Neural cell (in vitro differentiated cells): Measurements from ENCODE around the gene DNAJC16. TPM values are rescaled to one million over a fixed set of nuclear protein-coding genes. Genes with fewer than 3 reads are reported as not detected.

Experiments used
- H2AFZ ChIP-seq: fragments of 200-600, 300-800 bp; sonication (generic), shearing (Covaris generic); 2 replicates; pipeline ENCODE4 v1.6.0; 2014; ENCODE audit warnings: low read depth, mild to moderate bottlenecking, antibody characterized with exemption, low read length, moderate library complexity
- H3F3A ChIP-seq: fragments of 200-600 bp; shearing (Covaris generic); 2 replicates; pipeline ENCODE4 v1.6.1; 2016; ENCODE audit warnings: mild to moderate bottlenecking, moderate library complexity, mixed read lengths, antibody characterized with exemption, low read length; ENCODE audit not compliant: insufficient read depth, poor library complexity, severe bottlenecking
- H3K27ac ChIP-seq: fragments of 200-600, 300-800 bp; sonication (generic), shearing (Covaris generic); 2 replicates; pipeline ENCODE4 v1.5.1; 2014; ENCODE audit warnings: mild to moderate bottlenecking, low read length, moderate library complexity
- H3K27me3 ChIP-seq: fragments of 300-800, 200-600 bp; sonication (generic), shearing (Covaris generic); 2 replicates; pipeline ENCODE4 v1.6.0; 2014; ENCODE audit warnings: mild to moderate bottlenecking, low read depth, low read length, moderate library complexity; ENCODE audit not compliant: insufficient read depth
- H3K36me3 ChIP-seq: fragments of 300-800, 200-600 bp; sonication (generic), shearing (Covaris generic); 2 replicates; pipeline ENCODE4 v1.5.1; 2014; ENCODE audit warnings: mild to moderate bottlenecking, antibody characterized with exemption, low read length, moderate library complexity; ENCODE audit not compliant: insufficient read depth
- H3K4me2 ChIP-seq: fragments of 300-800, 200-600 bp; sonication (generic), shearing (Covaris generic); 2 replicates; pipeline ENCODE4 v1.6.0; 2014; ENCODE audit warnings: mild to moderate bottlenecking, low read length
- H3K4me3 ChIP-seq: fragments of 300-800, 200-600 bp; sonication (generic), shearing (Covaris generic); 2 replicates; pipeline ENCODE4 v1.5.1; 2014; ENCODE audit warnings: mild to moderate bottlenecking, low read length, moderate library complexity
- H3K79me2 ChIP-seq: fragments of 200-600 bp; shearing (Covaris generic); replicated peaks from 2 replicates; pipeline ENCODE4 v1.6.0; 2014; ENCODE audit warnings: mild to moderate bottlenecking, low read length, moderate library complexity; ENCODE audit not compliant: insufficient read depth
- H3K9ac ChIP-seq: fragments of 300-800, 200-600 bp; sonication (generic), shearing (Covaris generic); 2 replicates; pipeline ENCODE4 v1.6.1; 2016; ENCODE audit warnings: mild to moderate bottlenecking, low read length, mixed read lengths
- H3K9me2 ChIP-seq: fragments of 200-600 bp; shearing (Covaris generic); 2 replicates; pipeline ENCODE4 v1.6.1; 2016; ENCODE audit warnings: mild to moderate bottlenecking, low read length, mixed read lengths; ENCODE audit not compliant: insufficient read depth
- H3K9me3 ChIP-seq: fragments of 200-600, 300-800 bp; sonication (generic), shearing (Covaris generic); 2 replicates; pipeline ENCODE4 v1.6.1; 2016; ENCODE audit warnings: mild to moderate bottlenecking, mixed run types, low read length, moderate library complexity, mixed read lengths
- H4K20me1 ChIP-seq: fragments of 200-600 bp; shearing (Covaris generic); 2 replicates; pipeline ENCODE4 v1.6.1; 2016; ENCODE audit warnings: mild to moderate bottlenecking, mixed run types; ENCODE audit not compliant: insufficient read depth
- EP300 ChIP-seq: fragments of 450-650 bp; conservative IDR thresholded peaks from 2 replicates; pipeline ENCODE4 v1.6.1; 2014; ENCODE audit warnings: antibody characterized with exemption, mild to moderate bottlenecking, moderate library complexity; ENCODE audit not compliant: poor library complexity, severe bottlenecking
- EZH2 ChIP-seq: fragments of 200-600, 300-800 bp; shearing (Covaris generic), sonication (generic); IDR thresholded peaks from 2 replicates; pipeline ENCODE4 v1.6.1; 2014; ENCODE audit warnings: antibody characterized with exemption, low read length, borderline replicate concordance, mild to moderate bottlenecking; ENCODE audit not compliant: insufficient read depth, poor library complexity, severe bottlenecking
- MXI1 ChIP-seq: fragments of 450-650 bp; conservative IDR thresholded peaks from 2 replicates; pipeline ENCODE4 v1.6.1; 2014; ENCODE audit warnings: antibody characterized with exemption, mild to moderate bottlenecking; ENCODE audit not compliant: poor library complexity, severe bottlenecking
- POLR2AphosphoS5 ChIP-seq: IDR thresholded peaks from 2 replicates; pipeline ENCODE4 v1.6.1; 2012
- RAD21 ChIP-seq: fragments of 450-650 bp; conservative IDR thresholded peaks from 2 replicates; pipeline ENCODE4 v1.6.1; 2014; ENCODE audit warnings: antibody characterized with exemption, mild to moderate bottlenecking, moderate library complexity
- REST ChIP-seq: IDR thresholded peaks from 2 replicates; pipeline ENCODE4 v1.6.1; 2012; ENCODE audit warnings: borderline replicate concordance
- SMC3 ChIP-seq: fragments of 450-650 bp; conservative IDR thresholded peaks from 2 replicates; pipeline ENCODE4 v1.6.1; 2014; ENCODE audit warnings: antibody characterized with exemption, mild to moderate bottlenecking, moderate library complexity; ENCODE audit not compliant: poor library complexity
- TAF1 ChIP-seq: IDR thresholded peaks from 2 replicates; pipeline ENCODE4 v1.6.1; 2012; ENCODE audit warnings: low read depth
- polyA plus RNA-seq: library from polyadenylated mRNA; depleted of rRNA; stranded (reverse); fragments of >200 nt; gene quantifications from 2 replicates; pipeline ENCODE4 v1.2.3, GENCODE V29; 2014
- TF ChIP-seq, protein P1 (sequence below): fragments of 450-650 bp; IDR thresholded peaks from 2 replicates; pipeline ENCODE4 v1.5.1; 2014; ENCODE audit warnings: antibody characterized with exemption, mild to moderate bottlenecking, moderate library complexity; ENCODE audit not compliant: poor library complexity, severe bottlenecking

DNAJC16 gene
- polyA plus RNA-seq, 1 donor from 2014 or later: 10.9 TPM

- H4K20me1 ChIP-seq: no peaks in the 10 kb centered on the region
- H2AFZ ChIP-seq: no peak overlapping the region
- H3K9me2 ChIP-seq: no peaks in the 10 kb centered on the region
- H3K9ac ChIP-seq: no peak overlapping the region
- no peak overlapping the region for H3K4me3 ChIP-seq
- H3K27ac ChIP-seq: no peak overlapping the region
- H3K36me3 ChIP-seq: peaks cover 5% of the 10 kb centered on the region
- no peaks in the 10 kb centered on the region for H3K79me2 ChIP-seq
- TF ChIP-seq TAF1 (no peak), EP300 (no peak), POLR2AphosphoS5 (no peak), REST (no peak)
- no peaks in the 10 kb centered on the region for H3K9me3 ChIP-seq
- H3K27me3 ChIP-seq: no peaks in the 10 kb centered on the region
- H3K4me2 ChIP-seq: no peak overlapping the region
- H3F3A ChIP-seq: no peaks in the 10 kb centered on the region
Observed at GRCh38 chr1:15570861-15571260, 44.2 kb downstream of the DNAJC16 start.

- no peak overlapping the region for H2AFZ ChIP-seq
- H3K9me2 ChIP-seq: no peaks in the 10 kb centered on the region
- H3K4me3 ChIP-seq: no peak overlapping the region
- no peaks in the 10 kb centered on the region for H3K27me3 ChIP-seq
- no peak overlapping the region for H3K4me2 ChIP-seq
- H3K79me2 ChIP-seq: no peaks in the 10 kb centered on the region
- H3K9ac ChIP-seq: no peak overlapping the region
- TF ChIP-seq RAD21 (no peak), MXI1 (no peak), TAF1 (no peak), EP300 (no peak), SMC3 (no peak), REST (no peak), POLR2AphosphoS5 (no peak), EZH2 (no peak)
- TF ChIP-seq, protein P1, sequence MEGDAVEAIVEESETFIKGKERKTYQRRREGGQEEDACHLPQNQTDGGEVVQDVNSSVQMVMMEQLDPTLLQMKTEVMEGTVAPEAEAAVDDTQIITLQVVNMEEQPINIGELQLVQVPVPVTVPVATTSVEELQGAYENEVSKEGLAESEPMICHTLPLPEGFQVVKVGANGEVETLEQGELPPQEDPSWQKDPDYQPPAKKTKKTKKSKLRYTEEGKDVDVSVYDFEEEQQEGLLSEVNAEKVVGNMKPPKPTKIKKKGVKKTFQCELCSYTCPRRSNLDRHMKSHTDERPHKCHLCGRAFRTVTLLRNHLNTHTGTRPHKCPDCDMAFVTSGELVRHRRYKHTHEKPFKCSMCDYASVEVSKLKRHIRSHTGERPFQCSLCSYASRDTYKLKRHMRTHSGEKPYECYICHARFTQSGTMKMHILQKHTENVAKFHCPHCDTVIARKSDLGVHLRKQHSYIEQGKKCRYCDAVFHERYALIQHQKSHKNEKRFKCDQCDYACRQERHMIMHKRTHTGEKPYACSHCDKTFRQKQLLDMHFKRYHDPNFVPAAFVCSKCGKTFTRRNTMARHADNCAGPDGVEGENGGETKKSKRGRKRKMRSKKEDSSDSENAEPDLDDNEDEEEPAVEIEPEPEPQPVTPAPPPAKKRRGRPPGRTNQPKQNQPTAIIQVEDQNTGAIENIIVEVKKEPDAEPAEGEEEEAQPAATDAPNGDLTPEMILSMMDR: no peak
- no peaks in the 10 kb centered on the region for H3F3A ChIP-seq
- no peaks in the 10 kb centered on the region for H4K20me1 ChIP-seq
- H3K36me3 ChIP-seq: peaks cover 5% of the 10 kb centered on the region
- no peaks in the 10 kb centered on the region for H3K9me3 ChIP-seq
- no peak overlapping the region for H3K27ac ChIP-seq
Observed at GRCh38 chr1:15571266-15571665, 44.6 kb downstream of the DNAJC16 start.
